Osteoblast (primary cell): Measurements from ENCODE around the gene CHP2. TPM values are rescaled to one million over a fixed set of nuclear protein-coding genes. Genes with fewer than 3 reads are reported as not detected.

ENCODE experiments used
- DNase-seq: peaks from one replicate; pipeline ENCODE4 v3.0.0; 2011; ENCODE audit warnings: low spot score, mixed read lengths; ENCODE audit not compliant: insufficient read length; ENCODE audit errors: missing footprints
- H2AFZ ChIP-seq: 2 replicates; pipeline ENCODE4 v1.6.0; 2011; ENCODE audit warnings: mild to moderate bottlenecking, low read length
- H3K27ac ChIP-seq: 2 replicates; pipeline ENCODE4 v1.5.1; 2011; ENCODE audit warnings: mild to moderate bottlenecking, low read depth, low read length, moderate library complexity
- H3K27me3 ChIP-seq: 2 replicates; pipeline ENCODE4 v1.6.0; 2012; ENCODE audit warnings: mild to moderate bottlenecking, control low read depth, inconsistent platforms, low read length, moderate library complexity; ENCODE audit not compliant: insufficient read depth
- H3K36me3 ChIP-seq: 2 replicates; pipeline ENCODE4 v1.5.1; 2011; ENCODE audit warnings: mild to moderate bottlenecking, low read length, control low read depth, moderate library complexity; ENCODE audit not compliant: insufficient read depth
- H3K4me1 ChIP-seq: 2 replicates; pipeline ENCODE4 v1.5.1; 2011; ENCODE audit warnings: mild to moderate bottlenecking, low read length, control low read depth, moderate library complexity; ENCODE audit not compliant: insufficient read depth
- H3K4me2 ChIP-seq: 2 replicates; pipeline ENCODE4 v1.6.0; 2011; ENCODE audit warnings: mild to moderate bottlenecking, low read length; ENCODE audit not compliant: insufficient read depth
- H3K4me3 ChIP-seq: fragments of 200-600 bp; sonication (generic); 3 replicates; pipeline ENCODE4 v1.5.1; 2012; ENCODE audit warnings: mild to moderate bottlenecking, low read length, inconsistent platforms; ENCODE audit not compliant: insufficient read depth
- H3K79me2 ChIP-seq: 2 replicates; pipeline ENCODE4 v1.6.0; 2012; ENCODE audit warnings: mild to moderate bottlenecking, low read length, control low read depth, inconsistent platforms; ENCODE audit not compliant: insufficient read depth
- H3K9me3 ChIP-seq: 2 replicates; pipeline ENCODE4 v1.5.1; 2011; ENCODE audit warnings: low read depth, low read length, control low read depth
- H4K20me1 ChIP-seq: 2 replicates; pipeline ENCODE4 v1.6.0; 2012; ENCODE audit warnings: mild to moderate bottlenecking, low read length, control low read depth; ENCODE audit not compliant: insufficient read depth
- total RNA-seq: library from RNA; depleted of rRNA; stranded (reverse); fragments of >200 nt; gene quantifications from 2 replicates; pipeline ENCODE4 v1.2.3, GENCODE V29; 2012
- TF ChIP-seq, protein P1 (sequence below): IDR thresholded peaks from 2 replicates; pipeline ENCODE4 v1.5.1; 2011; ENCODE audit warnings: mild to moderate bottlenecking, low read depth, low read length, moderate library complexity; ENCODE audit errors: extremely low read depth

CHP2 gene
- total RNA-seq, 1 donor = not detected

DNA sequence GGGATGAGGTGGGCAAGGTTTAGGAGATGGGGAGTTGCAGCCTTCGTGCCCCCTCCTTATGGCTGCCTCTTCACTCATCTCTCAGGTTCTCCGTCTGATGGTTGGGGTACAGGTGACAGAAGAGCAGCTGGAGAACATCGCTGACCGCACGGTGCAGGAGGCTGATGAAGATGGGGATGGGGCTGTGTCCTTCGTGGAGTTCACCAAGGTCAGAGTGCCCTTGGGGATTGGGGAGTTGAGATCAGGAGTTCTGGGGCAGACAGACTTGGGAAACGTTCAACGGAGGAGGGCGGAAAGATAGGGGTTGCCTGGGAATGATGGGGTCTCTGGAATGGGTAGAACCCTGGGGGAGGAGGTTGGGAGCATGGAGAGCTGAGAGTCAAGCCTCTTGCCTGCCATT lies 2.3 kb downstream of the CHP2 start:
- Histone ChIP-seq H3K27me3 (peaks cover 21% of the 10 kb centered on the region), H3K79me2 (no peaks in the 10 kb centered on the region), H3K4me3 (no peak overlapping the region), H2AFZ (no peak overlapping the region), H4K20me1 (no peaks in the 10 kb centered on the region), H3K4me1 (no peaks in the 10 kb centered on the region), H3K27ac (no peak overlapping the region), H3K4me2 (no peak overlapping the region), H3K36me3 (no peaks in the 10 kb centered on the region), H3K9me3 (no peaks in the 10 kb centered on the region)
- TF ChIP-seq, protein P1, sequence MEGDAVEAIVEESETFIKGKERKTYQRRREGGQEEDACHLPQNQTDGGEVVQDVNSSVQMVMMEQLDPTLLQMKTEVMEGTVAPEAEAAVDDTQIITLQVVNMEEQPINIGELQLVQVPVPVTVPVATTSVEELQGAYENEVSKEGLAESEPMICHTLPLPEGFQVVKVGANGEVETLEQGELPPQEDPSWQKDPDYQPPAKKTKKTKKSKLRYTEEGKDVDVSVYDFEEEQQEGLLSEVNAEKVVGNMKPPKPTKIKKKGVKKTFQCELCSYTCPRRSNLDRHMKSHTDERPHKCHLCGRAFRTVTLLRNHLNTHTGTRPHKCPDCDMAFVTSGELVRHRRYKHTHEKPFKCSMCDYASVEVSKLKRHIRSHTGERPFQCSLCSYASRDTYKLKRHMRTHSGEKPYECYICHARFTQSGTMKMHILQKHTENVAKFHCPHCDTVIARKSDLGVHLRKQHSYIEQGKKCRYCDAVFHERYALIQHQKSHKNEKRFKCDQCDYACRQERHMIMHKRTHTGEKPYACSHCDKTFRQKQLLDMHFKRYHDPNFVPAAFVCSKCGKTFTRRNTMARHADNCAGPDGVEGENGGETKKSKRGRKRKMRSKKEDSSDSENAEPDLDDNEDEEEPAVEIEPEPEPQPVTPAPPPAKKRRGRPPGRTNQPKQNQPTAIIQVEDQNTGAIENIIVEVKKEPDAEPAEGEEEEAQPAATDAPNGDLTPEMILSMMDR = no peak
- DNase-seq = no peak

DNA sequence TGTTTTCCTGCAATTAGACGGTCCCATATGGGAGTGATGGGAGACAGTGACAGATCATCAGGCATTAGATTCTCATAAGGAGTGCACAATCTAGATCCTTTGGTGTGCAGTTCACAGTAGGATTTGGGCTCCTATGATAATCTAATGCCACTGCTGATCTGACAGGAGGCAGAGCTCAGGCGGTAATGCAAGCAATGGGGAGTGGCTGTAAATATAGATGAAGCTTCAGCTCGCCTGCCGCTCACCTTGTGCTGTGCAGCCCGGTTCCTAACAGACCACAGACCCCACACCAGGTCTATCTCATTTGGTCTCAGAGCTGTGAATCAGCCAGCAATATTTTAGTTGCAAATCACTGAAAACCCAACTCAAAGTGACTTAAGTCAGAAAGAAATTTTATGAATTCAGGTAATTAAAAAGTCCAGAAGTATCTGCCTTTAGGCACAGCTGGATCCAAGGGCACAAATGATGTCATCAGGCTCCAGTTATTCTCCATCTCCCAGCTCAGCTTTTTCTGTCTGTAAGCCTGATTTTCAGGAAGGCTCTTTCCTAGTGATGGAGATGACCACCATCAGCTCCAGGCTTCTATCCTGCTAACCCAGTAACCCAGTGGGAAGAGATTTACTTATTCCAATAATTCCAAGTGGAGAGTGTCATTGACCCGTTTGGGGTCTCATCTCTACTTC lies 3.3 kb downstream of the CHP2 start:
- Histone ChIP-seq H3K4me2 (no peak overlapping the region), H3K9me3 (no peaks in the 10 kb centered on the region), H3K4me1 (no peaks in the 10 kb centered on the region), H3K4me3 (no peak overlapping the region), H3K27ac (no peak overlapping the region), H3K36me3 (no peaks in the 10 kb centered on the region), H4K20me1 (no peaks in the 10 kb centered on the region), H3K27me3 (peaks cover 21% of the 10 kb centered on the region), H3K79me2 (no peaks in the 10 kb centered on the region), H2AFZ (no peak overlapping the region)
- peak; percentile 71 for DNase-seq
- TF ChIP-seq, protein P1 = no peak

DNA sequence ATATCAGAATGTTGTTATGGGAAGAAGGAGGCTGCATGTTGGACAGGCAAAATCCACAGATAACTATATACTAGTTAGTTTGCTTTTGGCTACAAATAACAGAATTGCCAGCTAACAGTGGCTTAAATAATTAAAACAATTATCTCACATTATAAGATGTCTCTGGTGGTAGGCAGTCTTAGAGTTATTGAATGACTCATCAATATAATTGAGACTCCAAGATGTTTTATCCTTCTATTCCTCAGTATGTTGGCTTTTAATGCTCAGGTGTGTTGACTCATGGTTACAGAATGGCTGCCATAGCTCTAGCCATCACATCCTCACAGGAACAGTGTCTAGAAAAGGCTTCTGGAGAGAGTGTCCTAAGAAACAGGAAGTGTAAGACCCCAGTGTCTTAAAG lies 11.1 kb downstream of the CHP2 start:
- Histone ChIP-seq H2AFZ (no peak overlapping the region), H4K20me1 (no peaks in the 10 kb centered on the region)
- TF ChIP-seq, protein P1 = no peak

DNA sequence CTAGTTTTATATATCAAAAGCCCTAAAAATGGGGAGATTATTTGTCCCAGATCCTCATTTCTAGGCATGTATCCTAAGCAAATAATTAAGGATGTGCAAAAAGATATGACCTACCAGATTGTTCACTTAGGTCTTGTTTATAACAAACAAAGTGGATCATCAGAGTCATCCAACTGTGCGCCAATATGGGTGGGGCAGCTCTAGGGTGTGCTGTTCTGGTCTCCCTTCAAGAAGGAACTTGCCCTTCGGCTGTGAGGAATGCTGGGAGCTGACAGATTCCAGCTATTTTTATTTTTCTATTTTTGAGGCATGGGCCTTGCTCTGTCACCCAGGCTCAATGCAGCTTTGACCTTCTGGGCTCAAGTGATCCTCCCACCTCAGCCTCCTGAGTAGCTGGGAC lies 13.8 kb downstream of the CHP2 start:
- no peaks in the 10 kb centered on the region for H3K36me3 ChIP-seq
- H4K20me1 ChIP-seq = no peaks in the 10 kb centered on the region
- TF ChIP-seq, protein P1 = no peak
- no peak overlapping the region for H3K4me2 ChIP-seq
- no peak overlapping the region for H3K4me3 ChIP-seq
- no peak overlapping the region for H3K27ac ChIP-seq
- no peak overlapping the region for H2AFZ ChIP-seq
- DNase-seq = no peak
- H3K79me2 ChIP-seq = no peaks in the 10 kb centered on the region
- H3K27me3 ChIP-seq = no peaks in the 10 kb centered on the region
- no peaks in the 10 kb centered on the region for H3K9me3 ChIP-seq
- no peaks in the 10 kb centered on the region for H3K4me1 ChIP-seq

More for the DNA sequence above, 11.1 kb downstream of the CHP2 start:
- Histone ChIP-seq H3K36me3 (no peaks in the 10 kb centered on the region), H3K4me1 (no peaks in the 10 kb centered on the region), H3K4me3 (no peak overlapping the region), H3K79me2 (no peaks in the 10 kb centered on the region), H3K27me3 (no peaks in the 10 kb centered on the region), H3K9me3 (no peaks in the 10 kb centered on the region), H3K27ac (no peak overlapping the region), H3K4me2 (no peak overlapping the region)
- no peak for DNase-seq
